HepG2 (cell line): ENCODE measurements around the gene CMIP.

Experiments used
- AKAP8 ChIP-seq: sonication (generic); formaldehyde crosslinking; IDR thresholded peaks from 2 replicates; pipeline ENCODE4 v1.5.1; 2020; ENCODE audit warnings: mild to moderate bottlenecking, missing genetic modification reagents
- CREB1 ChIP-seq, 2 experiments: fragments of 450-650 bp in 1 of 2; IDR thresholded peaks; 2 replicates each; pipeline ENCODE4 v1.6.1; 2016 to 2017; ENCODE audit warnings: control low read depth in 1 of 2, mild to moderate bottlenecking in 1 of 2, missing compliant biosample characterization in 1 of 2, missing genetic modification characterization in 1 of 2
- TF ChIP-seq, protein P1 (sequence below): sonication (generic); formaldehyde crosslinking; IDR thresholded peaks from 2 replicates; pipeline ENCODE4 v1.5.0; 2020; ENCODE audit warnings: mild to moderate bottlenecking, missing genetic modification reagents, moderate library complexity

GRCh38 chr16:81684242-81684837 is 239.7 kb downstream of the CMIP start:
- TF ChIP-seq, protein P1, sequence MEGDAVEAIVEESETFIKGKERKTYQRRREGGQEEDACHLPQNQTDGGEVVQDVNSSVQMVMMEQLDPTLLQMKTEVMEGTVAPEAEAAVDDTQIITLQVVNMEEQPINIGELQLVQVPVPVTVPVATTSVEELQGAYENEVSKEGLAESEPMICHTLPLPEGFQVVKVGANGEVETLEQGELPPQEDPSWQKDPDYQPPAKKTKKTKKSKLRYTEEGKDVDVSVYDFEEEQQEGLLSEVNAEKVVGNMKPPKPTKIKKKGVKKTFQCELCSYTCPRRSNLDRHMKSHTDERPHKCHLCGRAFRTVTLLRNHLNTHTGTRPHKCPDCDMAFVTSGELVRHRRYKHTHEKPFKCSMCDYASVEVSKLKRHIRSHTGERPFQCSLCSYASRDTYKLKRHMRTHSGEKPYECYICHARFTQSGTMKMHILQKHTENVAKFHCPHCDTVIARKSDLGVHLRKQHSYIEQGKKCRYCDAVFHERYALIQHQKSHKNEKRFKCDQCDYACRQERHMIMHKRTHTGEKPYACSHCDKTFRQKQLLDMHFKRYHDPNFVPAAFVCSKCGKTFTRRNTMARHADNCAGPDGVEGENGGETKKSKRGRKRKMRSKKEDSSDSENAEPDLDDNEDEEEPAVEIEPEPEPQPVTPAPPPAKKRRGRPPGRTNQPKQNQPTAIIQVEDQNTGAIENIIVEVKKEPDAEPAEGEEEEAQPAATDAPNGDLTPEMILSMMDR (CRISPR knock-in tag) = no peak
- TF ChIP-seq CREB1 (IDR thresholded peaks at IDR 0.05) (no peak), CREB1 (CRISPR knock-in tag; IDR thresholded peaks at IDR 0.05) (no peak), AKAP8 (CRISPR knock-in tag) (no peak)
